Lung microvascular endothelial cell (primary cell): ENCODE data around the gene FPR2. TPM values are rescaled to one million over a fixed set of nuclear protein-coding genes. Genes with fewer than 3 reads are reported as not detected.
"Not testable (repeated sequence)": the region's sequence is repeated elsewhere in the genome, so short reads cannot be mapped to it uniquely, and the experiment has no call there.

ENCODE experiments used
- DNase-seq, 2 donors: peaks; one replicate each; pipeline versions ENCODE4 v3.0.0 to v3.0.0-alpha.2; 2010; ENCODE audit warnings: low read depth in 2 of 2
- total RNA-seq: library from RNA; depleted of rRNA; stranded (reverse); fragments of >200 nt; gene quantifications from 2 replicates; pipeline ENCODE4 v1.2.1, GENCODE V29; 2014

FPR2 gene, protein sequence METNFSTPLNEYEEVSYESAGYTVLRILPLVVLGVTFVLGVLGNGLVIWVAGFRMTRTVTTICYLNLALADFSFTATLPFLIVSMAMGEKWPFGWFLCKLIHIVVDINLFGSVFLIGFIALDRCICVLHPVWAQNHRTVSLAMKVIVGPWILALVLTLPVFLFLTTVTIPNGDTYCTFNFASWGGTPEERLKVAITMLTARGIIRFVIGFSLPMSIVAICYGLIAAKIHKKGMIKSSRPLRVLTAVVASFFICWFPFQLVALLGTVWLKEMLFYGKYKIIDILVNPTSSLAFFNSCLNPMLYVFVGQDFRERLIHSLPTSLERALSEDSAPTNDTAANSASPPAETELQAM
- not detected in 2 replicates for total RNA-seq

DNA sequence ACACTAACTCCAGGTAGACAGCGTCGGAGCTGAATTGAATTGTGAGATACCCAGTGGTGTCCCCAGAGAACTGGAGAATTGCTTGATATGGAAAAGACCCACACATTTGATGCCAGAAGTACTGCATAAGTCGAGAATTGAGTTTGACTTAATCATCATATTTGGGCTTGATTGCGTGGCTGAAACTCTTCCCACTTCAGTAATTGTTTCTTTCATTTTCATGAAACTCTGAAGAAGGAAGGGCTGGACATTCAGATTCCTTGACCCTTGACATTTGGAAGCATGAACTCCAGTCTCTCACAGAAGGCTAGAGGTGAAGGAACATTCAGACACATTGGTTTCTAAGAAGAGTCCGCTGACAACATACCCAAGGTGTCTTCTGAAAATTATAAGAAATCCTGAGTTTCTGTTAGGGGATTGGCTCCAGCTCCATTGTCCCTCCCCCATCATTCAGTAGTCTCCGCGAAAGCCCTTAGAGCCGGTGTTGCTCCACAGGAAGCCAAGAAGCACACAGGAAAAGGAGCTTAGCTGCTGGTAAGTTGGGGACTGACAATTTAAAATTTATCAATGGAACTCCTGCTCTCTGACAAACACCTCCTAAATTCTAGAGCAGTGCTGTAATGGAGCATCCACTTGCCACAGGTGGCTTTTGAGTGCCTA lies at the start of gene FPR2:
TSS of gene FPR2 (plus strand) at position 484 of the 660 bp plus-strand sequence. CDS start 7,479 bp downstream, outside the sequence.
- DNase-seq = no peak

DNA sequence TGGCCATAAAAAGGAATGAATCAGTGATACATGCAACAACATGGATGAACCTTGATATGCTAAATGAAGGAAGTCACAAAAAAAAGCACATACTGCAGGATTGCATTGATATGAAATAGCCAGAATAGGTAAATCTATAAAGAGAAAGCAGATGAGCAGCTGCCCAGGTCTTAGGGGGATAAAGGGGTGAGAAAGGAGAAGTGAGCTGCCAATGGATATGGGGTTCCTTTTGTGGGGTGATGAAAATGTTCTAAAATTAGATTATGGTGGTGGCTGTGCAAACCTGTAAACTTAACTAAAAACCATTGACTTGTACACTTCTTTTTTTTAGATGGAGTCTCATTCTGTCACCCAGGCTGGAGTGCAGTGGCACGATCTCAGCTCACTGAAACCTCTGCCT lies 49.3 kb upstream of the FPR2 start:
- DNase-seq = no peak

DNA sequence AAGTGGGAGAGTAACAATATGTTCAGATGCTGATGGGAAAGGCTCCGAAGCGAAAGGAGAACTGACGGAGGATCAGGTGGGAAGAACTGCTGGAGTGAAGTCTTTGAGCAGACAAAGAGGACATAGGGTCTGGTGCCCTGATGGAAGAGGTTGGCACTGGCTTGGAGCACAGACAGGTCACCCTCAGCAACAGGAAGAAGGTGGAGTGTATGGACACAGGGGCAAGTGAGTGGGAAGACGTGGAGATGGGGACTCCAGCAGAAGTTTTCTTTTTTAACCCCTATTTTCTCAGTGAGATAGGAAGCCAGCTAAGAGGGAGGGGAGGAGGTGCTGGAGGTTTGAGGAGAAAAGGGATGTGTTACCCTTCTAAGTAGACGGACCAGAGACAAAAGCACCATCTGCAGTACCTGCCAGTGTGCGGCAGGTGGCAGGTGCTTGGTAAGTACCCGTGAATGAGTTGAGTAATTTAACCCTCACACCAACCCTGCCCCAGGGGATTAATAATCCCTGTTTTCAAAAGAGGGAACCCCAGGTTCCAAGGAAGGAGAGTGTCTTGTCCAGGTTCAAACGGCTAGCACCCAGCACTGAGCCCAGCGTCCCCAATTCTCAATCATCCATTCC lies 48.4 kb upstream of the FPR2 start:
- peak; percentile 39 to 64 for DNase-seq

DNA sequence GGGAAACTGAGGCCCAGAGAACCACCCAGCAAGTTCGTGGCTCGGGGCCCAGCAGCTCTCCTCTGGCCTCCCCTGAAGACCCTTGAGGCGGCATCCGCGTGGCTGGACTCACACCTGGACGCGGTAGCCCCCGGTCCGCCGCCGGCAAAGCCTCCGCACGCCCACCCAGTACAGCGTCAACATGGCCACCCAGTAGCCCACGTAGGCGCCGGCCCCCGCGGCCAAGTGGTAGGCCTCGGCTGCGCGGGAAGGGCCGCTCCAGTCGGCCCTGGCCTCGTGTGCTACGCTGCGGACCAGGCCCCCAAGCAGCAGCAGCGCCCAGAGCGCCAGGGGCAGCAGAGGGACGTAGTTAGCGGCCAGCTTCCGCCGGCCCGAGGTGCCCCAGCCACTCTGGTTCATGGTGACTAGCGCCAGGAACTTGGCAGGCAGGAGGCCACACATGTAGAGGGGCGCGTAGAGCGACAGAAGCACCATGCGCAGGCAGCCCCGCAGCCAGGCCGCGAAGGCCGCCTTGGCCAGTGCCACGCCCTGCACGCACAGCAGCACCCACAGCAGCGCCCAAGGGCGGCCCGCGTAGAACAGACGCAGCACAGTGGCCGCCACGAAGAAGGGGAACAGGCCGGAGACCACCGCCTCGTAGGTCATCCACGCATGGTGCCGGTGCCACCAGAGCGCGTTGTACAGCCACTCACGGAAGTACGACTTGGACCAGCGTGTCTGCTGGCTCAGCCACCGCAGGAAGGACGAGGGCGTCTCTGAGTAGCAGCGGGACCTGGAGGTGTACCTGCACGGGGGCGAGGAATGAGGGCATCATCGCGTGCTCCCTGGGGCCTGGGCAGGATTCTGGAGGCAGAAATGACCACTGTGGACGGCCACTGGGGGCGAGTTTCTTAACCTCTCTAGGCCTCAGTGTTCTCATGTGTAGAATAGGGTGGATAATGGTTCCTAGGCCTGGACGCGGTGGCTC lies 47.4 kb upstream of the FPR2 start:
- DNase-seq = no peak

DNA sequence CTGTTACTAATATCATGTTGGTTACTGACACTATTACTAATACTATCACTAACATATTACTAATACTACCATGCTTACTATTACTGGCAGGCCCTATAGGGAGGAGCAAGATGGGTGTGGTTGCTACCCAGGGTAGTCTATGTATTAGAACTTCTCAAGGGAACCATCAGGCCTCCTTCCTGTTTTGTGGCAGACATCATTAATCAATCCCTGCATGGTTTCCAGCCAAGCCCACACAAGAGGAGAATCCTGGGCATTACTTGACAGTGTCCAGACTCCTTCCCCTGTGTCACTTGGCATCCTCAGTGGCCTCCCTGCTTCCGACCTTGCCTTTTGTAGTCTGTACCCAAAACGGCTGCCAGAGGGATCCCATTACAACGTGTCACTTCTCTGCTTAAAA lies 46.1 kb upstream of the FPR2 start:
- DNase-seq = no peak

DNA sequence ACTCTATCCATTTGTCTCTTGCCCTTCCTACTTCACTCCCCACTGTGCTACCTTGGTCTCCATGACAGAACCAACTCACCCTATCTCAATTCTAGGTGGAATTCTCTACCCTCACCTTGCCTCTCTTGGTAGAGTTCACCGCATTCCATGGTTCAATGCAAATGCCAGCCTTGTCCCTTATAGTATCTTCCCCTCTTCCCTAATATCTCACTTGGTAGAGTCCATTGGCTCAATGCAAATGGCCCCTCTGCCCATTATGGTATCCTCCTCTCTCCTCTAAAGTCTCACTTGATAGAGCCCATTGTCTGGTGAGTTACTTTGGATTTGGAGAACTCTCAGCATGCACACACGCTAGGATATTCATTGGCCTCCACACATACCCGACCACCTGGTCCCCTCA lies 45.1 kb upstream of the FPR2 start:
- DNase-seq = no peak

DNA sequence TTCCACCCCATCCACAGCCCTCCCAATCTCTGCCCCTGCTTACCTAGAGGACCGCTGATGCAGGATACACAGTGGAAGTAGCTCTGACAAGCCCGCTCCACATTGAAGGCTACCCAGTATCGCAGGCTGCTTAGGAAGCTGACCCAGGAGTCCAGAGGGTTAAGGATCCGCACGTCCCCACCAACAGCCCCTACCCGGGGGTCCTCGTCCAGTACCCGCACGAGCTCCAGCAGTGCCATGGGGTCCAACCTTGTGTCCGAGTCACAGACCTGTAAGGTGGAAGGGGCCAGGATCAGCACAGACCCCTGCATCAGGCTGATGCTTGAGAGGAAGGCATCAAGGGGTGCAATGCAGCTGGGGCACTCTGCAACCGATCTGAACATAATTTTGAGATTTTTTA lies 44.1 kb upstream of the FPR2 start:
- DNase-seq = no peak

DNA sequence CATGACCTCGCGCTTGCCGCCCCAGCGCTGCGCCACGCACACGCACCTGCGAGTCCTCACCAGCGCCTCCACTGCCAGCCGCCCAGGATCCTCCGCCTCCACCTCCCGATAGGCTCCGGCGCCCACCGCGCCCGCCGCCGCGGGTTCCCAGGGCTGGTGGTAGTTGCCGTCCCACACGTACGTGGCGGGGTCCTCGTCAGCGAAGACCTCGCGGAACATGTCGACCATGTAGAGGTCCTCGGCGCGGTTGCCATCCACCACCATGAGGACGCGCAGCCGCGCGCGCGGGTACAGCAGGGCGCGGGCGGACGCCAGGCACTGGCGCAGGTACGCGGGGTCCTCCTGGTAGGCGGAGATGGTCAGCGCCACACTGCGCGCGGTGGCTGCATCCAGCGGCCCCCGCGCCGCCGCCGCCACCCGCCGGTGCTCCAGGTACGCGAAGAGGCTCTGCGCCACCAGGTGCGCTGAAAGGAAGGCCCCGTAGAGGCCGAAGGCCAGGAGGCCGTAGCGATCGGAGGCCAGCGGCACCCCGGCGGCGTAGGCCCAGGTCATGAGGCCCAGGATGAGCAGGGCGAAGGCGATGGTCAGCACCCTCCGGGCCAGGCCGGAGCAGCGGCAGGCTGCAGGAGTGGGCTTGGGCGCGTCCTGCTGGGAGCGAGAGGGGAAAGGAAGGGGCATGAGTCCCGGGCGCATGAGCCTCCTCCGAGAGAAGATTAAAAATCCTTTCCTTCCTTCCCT lies 41.6 kb upstream of the FPR2 start:
- DNase-seq = no peak

DNA sequence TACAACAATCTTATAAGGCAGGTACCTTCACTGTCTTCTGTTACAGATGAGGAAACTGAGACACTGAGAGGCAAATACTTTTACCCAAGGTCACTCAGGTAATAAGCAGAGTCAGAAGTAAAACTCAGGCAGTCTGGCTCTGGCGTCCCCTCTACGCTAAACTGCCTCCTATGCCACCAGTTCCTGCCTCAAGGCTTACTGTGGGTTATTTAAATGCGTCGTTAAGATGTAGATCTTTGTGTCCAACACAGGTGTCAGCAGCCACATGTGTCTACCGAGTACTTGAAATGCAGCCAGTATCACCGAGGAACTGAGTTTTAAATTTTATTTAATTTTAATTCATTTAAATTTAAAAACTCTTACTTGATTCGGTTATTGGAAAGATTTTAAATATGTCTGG lies 39.1 kb upstream of the FPR2 start:
- no peak for DNase-seq

DNA sequence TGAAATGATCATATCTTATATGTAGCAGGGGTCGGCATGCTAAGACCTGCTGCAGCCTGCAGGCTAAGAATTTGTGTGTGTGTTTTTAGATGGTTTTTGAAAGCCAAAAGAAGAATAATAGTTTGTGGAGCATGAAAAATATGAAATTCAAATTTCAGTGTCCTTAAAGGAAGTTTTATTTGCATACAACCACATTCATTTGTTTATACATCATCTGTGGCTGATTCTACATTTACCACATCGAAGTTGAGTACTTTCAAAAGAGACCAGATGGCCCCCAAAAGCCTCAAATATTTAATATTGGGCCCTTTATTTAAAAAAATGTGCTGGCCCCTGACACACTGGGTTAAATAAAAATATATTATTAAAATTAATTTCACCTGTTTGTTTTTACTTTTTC lies 38.5 kb upstream of the FPR2 start:
- no peak for DNase-seq

DNA sequence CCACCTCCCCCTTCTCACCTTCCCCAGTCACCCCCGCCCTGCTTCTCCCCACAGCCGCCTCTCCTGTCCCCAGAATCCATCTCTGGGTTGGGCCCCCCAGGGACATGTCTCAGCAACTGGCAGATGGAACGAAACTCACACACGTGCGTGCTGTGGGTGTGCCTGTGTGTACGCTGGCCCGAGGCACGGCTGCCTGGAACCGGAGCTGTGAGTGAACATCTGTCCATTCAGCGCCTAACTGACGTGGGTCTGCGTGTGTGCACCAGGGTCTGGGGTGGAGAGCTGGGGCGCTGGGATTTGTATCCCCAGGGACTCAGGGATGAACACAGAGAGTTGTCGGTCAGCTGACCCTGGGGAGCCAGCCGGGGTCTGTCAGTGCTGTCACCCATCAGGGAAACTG lies 36.4 kb upstream of the FPR2 start:
- no peak for DNase-seq

DNA sequence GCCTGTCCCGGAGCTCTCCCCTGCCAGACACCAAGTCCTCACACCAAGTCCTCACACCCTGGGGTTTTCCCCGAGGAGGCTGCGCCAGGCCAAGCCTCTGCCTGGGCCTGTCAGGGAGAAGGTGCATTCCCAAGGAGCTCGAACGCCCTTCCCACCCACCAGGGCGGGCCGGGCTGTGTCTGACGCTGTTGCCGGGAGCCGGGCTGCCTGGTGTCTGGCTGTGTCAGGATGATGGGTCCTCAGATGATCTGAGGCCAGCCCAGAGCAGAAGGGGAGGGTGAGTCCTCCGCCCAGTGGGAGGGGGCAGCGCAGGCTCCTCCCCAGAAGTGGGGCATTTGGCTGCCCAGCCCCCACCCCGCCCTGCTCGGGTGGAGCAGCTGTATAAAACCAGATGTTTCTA lies 34.9 kb upstream of the FPR2 start:
- DNase-seq = peak in 1 of 2 donors; percentile 40

DNA sequence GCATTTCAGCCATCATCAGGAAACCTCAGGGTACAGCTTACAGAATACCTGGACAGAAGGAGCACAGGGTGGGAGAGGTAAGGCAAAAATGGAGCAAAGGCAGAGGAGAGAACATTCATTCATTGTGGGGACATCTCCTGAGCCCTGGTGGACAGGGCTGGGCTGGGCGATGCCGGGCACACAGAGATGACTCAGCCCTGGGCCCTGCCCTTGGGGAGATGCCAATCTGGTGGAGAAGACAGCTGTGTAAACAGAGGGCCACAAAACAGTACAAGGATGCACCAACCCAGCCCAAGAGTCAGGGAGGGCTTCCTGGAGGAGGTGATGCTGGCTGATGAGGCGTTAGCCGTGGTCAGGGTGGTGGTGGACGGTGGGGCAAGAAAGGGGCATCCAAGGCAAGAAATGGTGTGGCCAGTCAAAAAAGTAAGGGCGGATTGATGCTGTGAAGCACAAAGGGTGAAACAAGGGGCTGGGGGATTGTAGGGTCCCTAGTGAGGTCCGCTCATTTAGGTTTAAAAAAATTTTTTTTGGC lies 33.6 kb upstream of the FPR2 start:
- peak in 1 of 2 donors; percentile 29 for DNase-seq

DNA sequence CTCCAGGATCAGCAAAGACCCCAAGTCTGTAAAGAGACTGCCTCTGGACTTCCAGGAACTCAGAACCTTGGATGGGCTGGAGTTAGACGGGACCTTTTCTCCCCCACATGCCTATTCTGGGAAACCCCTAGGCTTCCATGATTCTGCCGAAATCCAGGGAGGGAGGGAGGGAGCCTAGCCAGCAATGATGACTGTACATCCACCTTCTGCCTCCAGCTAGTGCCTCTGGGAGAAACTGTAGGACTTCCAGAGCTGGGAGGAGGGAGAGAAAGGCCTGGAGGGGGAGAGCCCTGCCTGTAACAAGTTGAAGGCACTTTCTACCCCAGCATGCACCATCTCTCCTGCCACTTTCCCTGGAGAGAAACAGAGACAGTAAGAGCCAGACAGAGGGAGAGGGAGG lies 31.2 kb upstream of the FPR2 start:
- no peak for DNase-seq

DNA sequence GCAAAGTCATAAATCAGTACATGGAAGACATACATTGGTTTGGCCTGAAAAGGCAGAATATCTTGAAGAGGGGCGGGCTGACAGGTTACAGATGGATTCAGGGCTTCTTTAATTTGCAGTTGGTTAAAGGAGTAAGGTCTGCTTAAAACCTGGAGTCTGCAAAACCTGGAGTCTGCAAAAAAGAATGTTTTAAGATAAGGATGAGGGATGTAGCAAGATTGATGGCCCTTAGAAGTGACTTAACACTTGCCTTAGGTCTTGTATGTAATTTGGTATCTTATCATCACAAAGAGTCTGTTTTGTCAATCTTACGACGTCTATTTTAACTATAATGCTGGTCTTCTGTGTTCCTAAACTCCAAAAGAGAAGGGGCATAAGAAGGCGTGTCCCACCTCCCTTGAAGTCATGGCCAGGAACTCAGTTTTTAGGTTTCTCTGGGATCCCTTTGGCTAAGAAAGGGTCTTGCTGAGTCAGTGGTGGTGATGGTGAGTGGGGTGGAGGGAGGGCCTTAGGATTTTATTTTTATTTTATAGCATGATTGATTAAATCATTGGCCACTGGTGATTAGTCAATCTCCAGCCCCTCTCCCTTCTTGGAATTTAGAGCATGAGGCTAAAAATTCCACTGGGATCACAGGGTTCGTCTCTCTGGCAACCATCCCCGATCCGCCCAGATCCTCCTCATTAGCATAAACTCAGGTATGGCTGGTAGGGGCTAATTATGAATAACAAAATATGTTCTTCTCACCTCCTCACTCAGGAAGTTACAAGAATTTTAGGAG lies 27.0 kb upstream of the FPR2 start:
- no peak for DNase-seq

DNA sequence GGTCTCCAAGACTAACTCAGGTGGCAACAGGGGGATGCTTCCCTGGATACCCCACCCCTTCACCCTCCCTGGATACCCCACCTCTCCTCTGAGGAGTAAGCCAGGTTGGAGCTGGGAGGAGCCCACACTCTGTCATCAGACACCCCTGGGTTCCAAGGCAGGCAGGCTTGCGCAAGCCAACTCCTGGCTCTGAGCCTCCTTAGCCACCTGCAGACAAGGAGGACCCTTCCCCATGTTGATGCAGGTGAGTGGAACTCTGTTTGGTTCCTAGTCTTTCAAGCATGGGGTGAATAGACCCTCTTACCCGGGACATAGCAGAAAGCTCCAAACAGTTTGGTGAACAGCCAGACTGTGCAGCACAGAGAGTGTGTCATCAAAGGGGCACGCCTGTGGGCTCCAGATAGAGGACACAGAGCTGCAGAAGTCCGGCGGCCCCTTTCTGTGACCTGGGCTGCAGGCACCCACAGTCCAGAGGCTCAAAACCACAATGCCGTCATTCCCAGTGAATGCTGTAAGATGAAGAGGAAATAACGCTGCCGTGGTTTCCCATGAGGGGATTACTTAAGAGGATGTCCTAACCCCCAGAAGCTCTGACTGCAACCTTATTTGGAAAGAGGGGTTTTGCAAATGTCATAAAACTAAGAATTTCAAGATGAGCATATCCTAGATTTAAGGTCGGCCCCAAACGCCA lies 25.1 kb upstream of the FPR2 start:
- peak in 1 of 2 donors; percentile 11 for DNase-seq

DNA sequence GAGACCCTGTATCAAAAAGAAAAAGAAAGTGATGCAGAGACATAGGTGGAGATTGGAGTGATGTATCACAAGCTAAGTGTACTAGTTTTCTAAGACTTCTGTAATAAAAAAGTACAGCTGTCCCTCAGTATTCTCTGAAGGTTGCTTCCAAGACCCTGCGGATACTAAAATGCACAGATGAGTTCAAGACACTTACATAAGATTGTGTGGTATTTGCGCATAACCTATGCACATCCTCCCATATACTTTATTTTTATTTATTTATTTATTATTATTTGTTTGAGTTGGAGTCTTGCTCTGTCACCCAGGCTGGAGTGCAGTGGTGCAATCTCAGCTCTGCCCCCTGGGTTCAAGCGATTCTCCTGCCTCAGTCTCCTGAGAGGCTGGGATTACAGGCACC lies 23.6 kb upstream of the FPR2 start:
- DNase-seq = no peak

DNA sequence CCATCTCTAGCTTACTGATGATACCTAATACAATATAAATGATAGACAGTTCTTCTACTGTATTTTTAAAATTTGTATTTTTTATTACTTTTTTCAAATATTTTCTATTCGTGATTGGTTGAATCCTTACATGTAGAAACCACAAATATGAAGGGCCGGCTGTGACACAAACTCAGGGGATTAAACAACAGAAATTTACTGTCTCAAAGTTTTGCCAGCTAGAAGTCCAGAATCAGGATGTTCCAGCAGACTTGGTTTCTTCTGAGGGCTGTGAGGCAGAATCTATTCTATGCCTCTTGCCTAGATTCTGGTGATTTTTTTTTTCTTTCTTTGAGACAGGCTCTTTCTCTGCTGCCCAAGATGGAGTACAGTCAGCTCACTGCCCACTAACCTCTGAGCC lies 23.1 kb upstream of the FPR2 start:
- no peak for DNase-seq

DNA sequence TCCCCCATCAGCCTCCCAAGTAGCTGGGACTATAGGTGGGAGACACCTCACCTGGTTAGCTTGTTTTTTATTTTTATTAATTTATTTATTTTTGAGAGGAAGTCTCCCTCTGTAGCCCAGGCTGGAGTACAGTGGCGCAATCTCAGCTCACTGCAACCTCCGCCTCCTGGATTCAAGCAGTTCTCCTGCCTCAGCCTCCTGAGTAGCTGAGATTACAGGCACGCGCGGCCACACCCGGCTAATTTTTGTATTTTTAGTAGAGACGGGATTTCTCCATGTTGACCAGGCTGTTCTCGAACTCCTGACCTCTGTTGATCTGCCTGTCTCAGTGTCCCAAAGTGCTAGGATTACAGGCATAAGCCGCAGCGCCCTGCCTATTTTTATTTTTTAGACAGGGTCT lies 22.5 kb upstream of the FPR2 start:
- not testable (repeated sequence) for DNase-seq
